GM23338 (cell line): ENCODE data around the gene TMEM131L. TPM values are rescaled to one million over a fixed set of nuclear protein-coding genes. Genes with fewer than 3 reads are reported as not detected.

Experiments
- ATAC-seq: fragments of 200-7000 bp; cut with Tn5 transposase; 3 replicates; pipeline ENCODE4 v1.9.1; 2020
- DNase-seq: peaks from one replicate; pipeline ENCODE4 v3.0.0-alpha.2; 2015; ENCODE audit warnings: low spot score
- H2AFZ ChIP-seq: fragments of 200-600 bp; sonication (generic); 2 replicates; pipeline ENCODE4 v1.8.0; 2016; ENCODE audit warnings: antibody characterized with exemption, mild to moderate bottlenecking, moderate library complexity
- H3F3A ChIP-seq: fragments of 200-600 bp; sonication (generic); replicated peaks from 2 replicates; pipeline ENCODE4 v1.8.0; 2017; ENCODE audit warnings: antibody characterized with exemption, mixed run types, low read depth
- H3K27ac ChIP-seq: fragments of 200-600 bp; sonication (generic); 2 replicates; pipeline ENCODE4 v1.6.1; 2016; ENCODE audit warnings: low read depth
- H3K27me3 ChIP-seq: fragments of 200-600 bp; sonication (generic); 2 replicates; pipeline ENCODE4 v1.8.0; 2016; ENCODE audit warnings: mild to moderate bottlenecking, mixed run types, moderate library complexity; ENCODE audit not compliant: insufficient read depth
- H3K36me3 ChIP-seq: fragments of 200-600 bp; sonication (generic); 2 replicates; pipeline ENCODE4 v1.8.0; 2016; ENCODE audit warnings: mild to moderate bottlenecking; ENCODE audit not compliant: insufficient read depth
- H3K4me1 ChIP-seq: fragments of 200-600 bp; sonication (generic); 2 replicates; pipeline ENCODE4 v1.8.0; 2016; ENCODE audit warnings: mild to moderate bottlenecking, moderate library complexity; ENCODE audit not compliant: insufficient read depth
- H3K4me2 ChIP-seq: fragments of 200-600 bp; sonication (generic); 2 replicates; pipeline ENCODE4 v1.7.1; 2017; ENCODE audit warnings: mixed run types
- H3K4me3 ChIP-seq: fragments of 200-600 bp; sonication (generic); 2 replicates; pipeline ENCODE4 v1.6.1; 2016; ENCODE audit warnings: mixed run types
- H3K79me2 ChIP-seq: fragments of 200-600 bp; sonication (generic); replicated peaks from 2 replicates; pipeline ENCODE4 v1.8.0; 2017; ENCODE audit warnings: mild to moderate bottlenecking; ENCODE audit not compliant: insufficient read depth
- H3K9me2 ChIP-seq: fragments of 200-600 bp; sonication (generic); 2 replicates; pipeline ENCODE4 v1.8.0; 2017; ENCODE audit not compliant: insufficient read depth
- H4K20me1 ChIP-seq: fragments of 200-600 bp; sonication (generic); replicated peaks from 2 replicates; pipeline ENCODE4 v1.8.0; 2017; ENCODE audit warnings: mild to moderate bottlenecking; ENCODE audit not compliant: insufficient read depth
- H3K27ac Mint-ChIP-seq: 2 replicates; pipeline ENCODE4 v1.8.0; 2020; ENCODE audit warnings: inconsistent platforms, mild to moderate bottlenecking, moderate library complexity, mixed read lengths
- H3K27me3 Mint-ChIP-seq: 3 replicates; pipeline ENCODE4 v1.8.0; 2022; ENCODE audit warnings: low read depth, mild to moderate bottlenecking, moderate library complexity, mixed read lengths, inconsistent platforms; ENCODE audit not compliant: insufficient read depth, poor library complexity
- H3K36me3 Mint-ChIP-seq: 3 replicates; pipeline ENCODE4 v1.8.0; 2021; ENCODE audit warnings: low read depth, mild to moderate bottlenecking, inconsistent platforms, moderate library complexity, mixed read lengths
- H3K4me1 Mint-ChIP-seq: 3 replicates; pipeline ENCODE4 v1.8.0; 2020; ENCODE audit warnings: mild to moderate bottlenecking, inconsistent platforms, mixed read lengths
- H3K4me3 Mint-ChIP-seq: 3 replicates; pipeline ENCODE4 v1.8.0; 2021; ENCODE audit warnings: moderate library complexity, mild to moderate bottlenecking, inconsistent platforms, mixed read lengths
- H3K9me3 Mint-ChIP-seq: 3 replicates; pipeline ENCODE4 v1.8.0; 2020; ENCODE audit warnings: moderate library complexity, mild to moderate bottlenecking, inconsistent platforms, mixed read lengths
- CREB1 ChIP-seq: fragments of 250-450 bp; sonication (Bioruptor Pico); IDR thresholded peaks from 2 replicates; pipeline ENCODE4 v1.5.0; 2020; ENCODE audit warnings: low read depth, mild to moderate bottlenecking, moderate library complexity
- CTCF ChIP-seq, 2 experiments: fragments of 200-600 bp in 1 of 2; sonication (generic) in 1 of 2; conservative IDR thresholded peaks; 2 replicates each; pipeline versions ENCODE4 v1.5.1 to v1.6.1; 2016 to 2017; ENCODE audit warnings: antibody characterized with exemption in 2 of 2, low read depth in 2 of 2, mild to moderate bottlenecking in 2 of 2, moderate library complexity in 1 of 2
- ETS1 ChIP-seq: IDR thresholded peaks from 2 replicates; pipeline ENCODE4 v1.6.1; 2016; ENCODE audit warnings: antibody characterized with exemption
- EZH2phosphoT487 ChIP-seq: fragments of 200-600 bp; sonication (generic); IDR thresholded peaks from one replicate; pipeline ENCODE4 v1.8.1; 2018; ENCODE audit warnings: antibody characterized with exemption; ENCODE audit not compliant: unreplicated experiment
- NANOG ChIP-seq: IDR thresholded peaks from 2 replicates; pipeline ENCODE4 v1.6.1; 2016; ENCODE audit warnings: antibody characterized with exemption, borderline replicate concordance
- REST ChIP-seq: IDR thresholded peaks from one replicate; pipeline ENCODE4 v1.6.1; 2018; ENCODE audit warnings: antibody characterized with exemption; ENCODE audit not compliant: unreplicated experiment
- ZNF114 ChIP-seq: fragments of 250-450 bp; sonication (Bioruptor Pico); IDR thresholded peaks from 2 replicates; pipeline ENCODE4 v1.5.0; 2020; ENCODE audit warnings: mild to moderate bottlenecking, moderate library complexity
- ZNF462 ChIP-seq: fragments of 250-450 bp; sonication (Bioruptor Pico); IDR thresholded peaks from 2 replicates; pipeline ENCODE4 v1.5.0; 2020; ENCODE audit warnings: mild to moderate bottlenecking, moderate library complexity
- polyA plus RNA-seq: library from polyadenylated mRNA; unstranded; fragments of >200 nt; fragmentation: Nextera tagmentation; extraction: Ambion mirVana; gene quantifications from 2 replicates; pipeline ENCODE4 v1.2.1, GENCODE V29; 2016
- total RNA-seq: library from RNA; depleted of rRNA; stranded (reverse); fragments of >200 nt; shearing (Covaris generic); gene quantifications from 2 replicates; pipeline ENCODE4 v1.2.3, GENCODE V29; 2014

The TMEM131L gene
- total and polyA plus RNA-seq, 2 experiments from 2014 or later, result 11.1 to 32.2 TPM

- Mint-ChIP-seq H3K4me3 (no peak overlapping the region), H3K27me3 (no peaks in the 10 kb centered on the region), H3K4me1 (no peaks in the 10 kb centered on the region), H3K27ac (no peak overlapping the region), H3K36me3 (peaks cover 27% of the 10 kb centered on the region), H3K9me3 (no peaks in the 10 kb centered on the region)
- ATAC-seq (no peak), DNase-seq (no peak)
- Histone ChIP-seq H3K36me3 (peaks cover 32% of the 10 kb centered on the region), H3K4me3 (no peak overlapping the region), H3F3A (no peaks in the 10 kb centered on the region), H3K27me3 (no peaks in the 10 kb centered on the region), H3K4me2 (no peak overlapping the region), H4K20me1 (0 out of 2 replicates have a peak, but pooled peaks cover 4% of the 10 kb centered on the region), H3K27ac (no peak overlapping the region), H2AFZ (no peak overlapping the region), H3K79me2 (no peaks in the 10 kb centered on the region), H3K9me2 (no peaks in the 10 kb centered on the region), H3K4me1 (no peaks in the 10 kb centered on the region)
- TF ChIP-seq CREB1 (CRISPR knock-in tag), result no peak
- no peak for TF ChIP-seq NANOG
- no peak for TF ChIP-seq EZH2phosphoT487
- TF ChIP-seq ZNF462, result no peak
- TF ChIP-seq ETS1, result no peak
- no peak for TF ChIP-seq CTCF (conservative IDR thresholded peaks at IDR 0.05; ENCODE audit: low read depth in 2 of 2)
- no peak for TF ChIP-seq ZNF114
- TF ChIP-seq REST, result no peak
These were observed 137.1 kb downstream of the TMEM131L start for GRCh38 chr4:153603258-153603657.
